ENCODE data around the gene ERF.

DNA sequence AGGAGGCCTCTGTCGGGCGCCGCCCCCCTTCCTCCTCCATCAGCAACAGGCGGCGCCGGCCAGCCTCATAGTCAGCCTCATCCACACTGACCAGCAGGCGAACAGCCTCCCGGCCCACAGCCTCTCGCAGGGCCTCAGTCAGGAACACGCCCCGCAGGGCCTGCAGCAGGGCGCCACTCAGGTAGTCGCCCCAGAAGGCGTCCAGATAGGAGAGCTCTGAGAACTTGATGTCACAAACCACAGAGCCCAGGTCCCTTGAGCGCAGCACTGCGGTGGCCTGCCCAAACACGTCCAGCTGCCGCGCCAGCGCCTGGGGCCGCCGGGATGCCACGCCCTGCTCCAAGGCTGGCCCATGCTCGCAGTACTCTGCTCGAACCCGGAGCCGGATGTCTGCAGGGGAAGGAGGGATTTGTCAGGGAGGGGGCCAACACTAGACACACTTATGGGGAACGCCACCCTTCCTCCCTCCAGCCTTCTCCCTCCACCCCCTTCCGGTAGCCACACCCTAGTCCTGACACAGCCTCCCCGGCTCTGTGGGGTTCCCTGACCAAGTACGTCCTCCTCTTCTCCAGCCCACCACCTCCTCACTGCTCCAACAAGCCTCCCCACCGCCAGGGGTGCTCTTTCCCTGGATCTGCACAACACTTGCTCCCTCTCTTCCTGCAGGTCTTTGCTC is 55.4 kb downstream of the ERF start:
- TF ChIP-seq RAD21 (conservative IDR thresholded peaks at IDR 0.05) (no peak), POLR2AphosphoS5 (IDR thresholded peaks at IDR 0.05) (no peak)
